Gastrocnemius medialis (tissue), 4 donors: ENCODE data around the gene CTSH. TPM values are rescaled to one million over a fixed set of nuclear protein-coding genes. Genes with fewer than 3 reads are reported as not detected.
A peak's percentile ranks its signal among the peaks of the same experiment; 100 is the strongest.

Source experiments
- ATAC-seq, 2 donors: fragments of 150-250 bp; one replicate each; pipeline ENCODE4 v1.9.1; 2016
- DNase-seq, 2 donors: peaks; one replicate each; pipeline ENCODE4 v3.0.0-alpha.2; 2019
- H3K27ac ChIP-seq, 4 donors: fragments of 200-600 bp; sonication (generic); 1 replicate in 1 of 4; 2 replicates in 3 of 4; pipeline ENCODE4 v1.5.1; 2016 to 2018; ENCODE audit warnings: mild to moderate bottlenecking in 2 of 4, moderate library complexity in 1 of 4
- H3K27me3 ChIP-seq, 3 donors: fragments of 200-600 bp; sonication (generic) in 2 of 3; 1 replicate in 1 of 3; 2 replicates in 2 of 3; pipeline versions ENCODE4 v1.5.1 to v1.6.0; 2016 to 2019; ENCODE audit warnings: mild to moderate bottlenecking in 1 of 3, moderate library complexity in 1 of 3
- H3K36me3 ChIP-seq, 2 donors: fragments of 200-600 bp; sonication (generic) in 1 of 2; one replicate each; pipeline ENCODE4 v1.5.1; 2017 to 2018
- H3K4me1 ChIP-seq, 2 donors: fragments of 200-600 bp; sonication (generic) in 1 of 2; one replicate each; pipeline ENCODE4 v1.5.1; 2016 to 2017; ENCODE audit warnings: mild to moderate bottlenecking in 2 of 2
- H3K4me3 ChIP-seq, 4 donors: fragments of 200-600 bp; sonication (generic) in 3 of 4; 1 replicate in 1 of 4; 2 replicates in 3 of 4; pipeline ENCODE4 v1.5.1; 2016 to 2019; ENCODE audit warnings: mild to moderate bottlenecking in 2 of 4
- H3K9me3 ChIP-seq, 3 donors: fragments of 200-600 bp; sonication (generic) in 2 of 3; 1 replicate in 1 of 3; 2 replicates in 2 of 3; pipeline ENCODE4 v1.5.1; 2016 to 2019
- POLR2A ChIP-seq, 2 donors: fragments of 450-650 bp; IDR thresholded peaks; one replicate each; pipeline ENCODE4 v1.6.1; 2017; ENCODE audit warnings: antibody characterized with exemption in 2 of 2, mild to moderate bottlenecking in 2 of 2, moderate library complexity in 2 of 2
- in situ Hi-C, 4 donors: fragments of 200-750 bp; cut with MboI; loops; one replicate each; pipeline versions ENCODE4 v1.15.0 to v1.8.0; 2017; ENCODE audit warnings: low sequenced_read_pairs in 4 of 4
- intact Hi-C: fragments of 100-400 bp; cut with DNase I; formaldehyde crosslinking; loops from one replicate; pipeline ENCODE4 v1.15.1; 2023; ENCODE audit warnings: low total_unique reads
- total RNA-seq, 4 donors: library from RNA; depleted of rRNA; stranded (reverse); fragments of >200 nt; gene quantifications; one replicate each; pipeline versions ENCODE4 v1.1.0 to v1.2.3, GENCODE V29; 2016
- TF ChIP-seq, protein P1 (sequence below), 5 experiments: fragments of 450-650 bp in 3 of 5; fragments of 200-600 bp in 2 of 5; sonication (generic) in 2 of 5; IDR thresholded peaks in 4 of 5; conservative IDR thresholded peaks in 1 of 5; 1 replicate in 4 of 5; 2 replicates in 1 of 5; pipeline ENCODE4 v1.5.1; 2016 to 2019; ENCODE audit warnings: antibody characterized with exemption in 5 of 5, mild to moderate bottlenecking in 3 of 5, moderate library complexity in 3 of 5

CTSH gene
- total RNA-seq, 4 donors from 2014 or later: 27.4 to 42.1 (median 29.4) TPM

DNA sequence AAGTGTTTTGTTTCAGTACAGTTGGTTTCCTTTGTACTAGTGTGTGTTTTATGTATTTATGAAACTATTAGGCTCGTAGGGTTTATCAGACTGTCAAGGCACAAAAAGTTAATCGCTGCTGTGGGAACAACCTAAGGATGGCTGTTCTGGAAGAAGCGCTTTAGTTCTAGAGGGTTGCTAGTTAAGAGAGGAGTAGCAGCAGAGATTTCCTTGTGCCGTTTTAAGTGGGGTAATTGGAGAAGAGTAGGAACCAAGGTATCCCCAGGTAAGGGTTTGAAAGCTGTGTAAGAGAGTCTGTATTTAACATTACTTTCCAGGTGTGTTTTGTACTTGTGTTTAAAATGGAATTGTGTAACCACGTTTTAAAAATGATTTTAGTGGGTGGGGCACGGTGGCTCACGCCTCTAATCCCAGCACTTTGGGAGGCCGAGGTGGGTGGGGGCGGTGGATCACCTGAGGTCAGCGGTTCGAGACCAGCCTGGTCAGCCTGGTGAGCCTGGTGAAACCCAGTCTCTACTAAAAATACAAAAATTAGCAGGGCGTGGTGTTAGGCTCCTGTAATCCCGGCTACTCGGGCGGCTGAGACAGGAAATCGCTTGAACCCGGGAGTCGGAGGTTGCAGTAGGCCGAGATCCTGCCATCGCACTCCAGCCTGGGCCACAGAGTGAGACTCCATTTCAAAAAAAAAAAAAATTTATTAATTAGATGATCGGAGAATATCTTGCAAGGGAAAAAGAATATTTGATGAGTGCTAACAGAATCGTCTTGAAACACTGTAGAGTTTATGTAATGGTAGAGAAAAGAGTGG is 69.5 kb downstream of the CTSH start:
- Histone ChIP-seq H3K4me3 (peak overlapping the region in 3 of 4 donors; percentile 96 to 100 (median 97)), H3K36me3 (no peaks in the 10 kb centered on the region), H3K9me3 (no peaks in the 10 kb centered on the region), H3K4me1 (peaks cover 59% of the 10 kb centered on the region in 2 donors), H3K27me3 (no peaks in the 10 kb centered on the region), H3K27ac (peak overlapping the region; percentile 11 to 100 (median 99))
- ATAC-seq: no peak
- intact Hi-C loops: no loop called here
- in situ Hi-C loops: no loop called here
- no peak for DNase-seq
- TF ChIP-seq, protein P1, sequence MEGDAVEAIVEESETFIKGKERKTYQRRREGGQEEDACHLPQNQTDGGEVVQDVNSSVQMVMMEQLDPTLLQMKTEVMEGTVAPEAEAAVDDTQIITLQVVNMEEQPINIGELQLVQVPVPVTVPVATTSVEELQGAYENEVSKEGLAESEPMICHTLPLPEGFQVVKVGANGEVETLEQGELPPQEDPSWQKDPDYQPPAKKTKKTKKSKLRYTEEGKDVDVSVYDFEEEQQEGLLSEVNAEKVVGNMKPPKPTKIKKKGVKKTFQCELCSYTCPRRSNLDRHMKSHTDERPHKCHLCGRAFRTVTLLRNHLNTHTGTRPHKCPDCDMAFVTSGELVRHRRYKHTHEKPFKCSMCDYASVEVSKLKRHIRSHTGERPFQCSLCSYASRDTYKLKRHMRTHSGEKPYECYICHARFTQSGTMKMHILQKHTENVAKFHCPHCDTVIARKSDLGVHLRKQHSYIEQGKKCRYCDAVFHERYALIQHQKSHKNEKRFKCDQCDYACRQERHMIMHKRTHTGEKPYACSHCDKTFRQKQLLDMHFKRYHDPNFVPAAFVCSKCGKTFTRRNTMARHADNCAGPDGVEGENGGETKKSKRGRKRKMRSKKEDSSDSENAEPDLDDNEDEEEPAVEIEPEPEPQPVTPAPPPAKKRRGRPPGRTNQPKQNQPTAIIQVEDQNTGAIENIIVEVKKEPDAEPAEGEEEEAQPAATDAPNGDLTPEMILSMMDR (IDR thresholded peaks at IDR 0.05 in 4 of 5, conservative IDR thresholded peaks at IDR 0.05 in 1 of 5): no peak
- TF ChIP-seq POLR2A (IDR thresholded peaks at IDR 0.05): no peak

DNA sequence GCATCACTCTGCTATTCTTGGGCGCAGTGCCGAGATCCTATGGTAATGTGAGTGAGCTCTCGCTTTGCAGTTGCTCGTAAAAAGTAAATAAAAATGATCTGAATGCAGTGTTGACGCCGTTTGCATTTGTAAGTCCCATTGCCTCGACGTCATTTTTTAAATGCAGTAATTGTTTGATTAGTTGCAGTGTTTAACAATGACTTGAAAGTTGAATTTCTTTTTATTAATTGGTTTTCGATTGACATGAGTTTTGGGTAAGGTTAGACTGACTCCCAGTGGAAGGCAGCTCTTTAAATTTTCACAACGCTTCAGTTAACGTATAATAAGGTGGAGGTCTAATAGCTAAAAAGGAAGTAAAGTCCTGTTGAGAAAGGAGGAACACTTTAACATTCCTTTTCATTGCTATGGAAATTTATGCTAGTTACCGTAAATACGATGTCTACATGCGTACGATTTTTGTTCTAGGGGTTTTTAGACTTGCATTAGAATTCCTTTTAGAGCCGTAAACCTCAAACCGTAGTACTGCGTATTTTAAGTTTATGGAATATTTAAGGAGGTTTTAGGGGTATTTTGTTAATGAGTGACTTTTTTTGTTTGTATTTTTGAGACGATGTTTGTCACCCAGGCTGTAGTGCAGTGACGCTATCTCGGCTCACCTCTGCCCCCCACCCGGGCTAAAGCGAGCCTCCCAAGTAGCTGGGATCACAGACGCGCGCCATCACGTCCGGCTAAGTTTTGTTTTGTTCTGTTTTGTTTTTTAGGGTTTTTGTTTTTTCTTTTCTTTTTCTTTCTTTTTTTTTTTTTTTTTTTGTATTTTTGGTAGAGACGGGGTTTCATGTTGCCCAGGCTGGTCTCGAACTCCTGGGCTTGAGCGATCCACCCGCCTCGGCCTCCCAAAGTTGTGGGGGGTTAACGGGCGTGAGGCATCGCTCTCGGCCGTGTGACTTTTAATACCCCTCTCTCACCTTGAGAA is 70.8 kb downstream of the CTSH start:
- Histone ChIP-seq H3K4me1 (peaks cover 47% of the 10 kb centered on the region in 2 donors), H3K27me3 (no peaks in the 10 kb centered on the region), H3K36me3 (no peaks in the 10 kb centered on the region), H3K4me3 (peak overlapping the region; percentile 84 to 100 (median 96)), H3K27ac (peak overlapping the region; percentile 94 to 100 (median 99)), H3K9me3 (no peaks in the 10 kb centered on the region)
- no peak for DNase-seq
- intact Hi-C loops (loop anchor here (2.0 to 5.0 kb wide), 2 partner anchors 113 to 1278 kb away; partner anchors contain the start of gene FAH), in situ Hi-C loops (no loop called here)
- ATAC-seq: peak; percentile 37 to 54
- TF ChIP-seq POLR2A (IDR thresholded peaks at IDR 0.05): no peak
- TF ChIP-seq, protein P1 (IDR thresholded peaks at IDR 0.05 in 4 of 5, conservative IDR thresholded peaks at IDR 0.05 in 1 of 5): no peak

DNA sequence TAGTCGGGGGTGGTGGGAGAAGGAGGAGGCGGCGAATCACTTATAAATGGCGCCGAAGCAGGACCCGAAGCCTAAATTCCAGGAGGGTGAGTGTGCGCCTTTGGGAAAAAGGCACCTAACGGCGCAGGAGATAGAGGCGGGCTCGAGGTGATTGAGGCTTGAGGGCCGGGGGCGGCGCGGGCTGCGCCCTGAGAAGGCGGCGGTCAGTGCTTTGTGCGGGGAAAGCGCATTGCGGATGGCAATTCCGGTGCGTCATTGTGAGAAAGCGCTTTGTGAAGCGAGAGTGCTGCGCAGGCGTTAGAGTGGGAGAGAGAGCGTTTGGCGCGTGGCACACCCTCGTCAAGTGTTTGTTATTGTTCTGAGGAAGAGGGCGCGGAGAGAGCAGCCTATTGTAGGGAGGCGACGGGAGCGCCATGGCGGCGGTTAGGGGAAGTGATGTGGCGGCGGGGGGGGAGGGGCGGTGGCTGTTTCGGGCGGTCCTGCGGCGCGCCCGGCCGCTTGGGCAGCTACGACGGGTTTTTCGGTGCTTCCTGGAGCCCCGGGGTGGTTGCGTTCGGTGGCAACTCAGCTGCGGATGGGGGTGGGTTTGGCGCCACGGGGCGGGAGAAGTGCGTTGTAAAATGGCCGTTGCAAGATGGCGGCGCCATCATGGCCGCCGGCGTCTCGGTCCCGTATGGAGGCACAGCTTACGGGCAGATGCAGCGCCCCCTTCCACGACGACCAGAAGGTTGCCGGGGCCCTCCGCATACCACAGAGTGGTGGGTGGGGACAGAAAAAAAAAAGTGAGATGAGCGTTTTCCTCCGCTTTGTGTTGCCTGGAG is 71.7 kb downstream of the CTSH start:
- ATAC-seq: peak; percentile 69 to 74
- peak overlapping the region; percentile 94 to 100 (median 99) for H3K27ac ChIP-seq
- H3K4me1 ChIP-seq: peaks cover 38 to 39% of the 10 kb centered on the region in 2 donors
- in situ Hi-C loops (no loop called here), intact Hi-C loops (loop anchor here (1.0 to 5.0 kb wide), 3 partner anchors 13 to 1279 kb away; partner anchors contain the start of gene FAH)
- H3K4me3 ChIP-seq: peak overlapping the region; percentile 84 to 100 (median 96)
- no peaks in the 10 kb centered on the region for H3K9me3 ChIP-seq
- H3K27me3 ChIP-seq: no peaks in the 10 kb centered on the region
- peak; percentile 91 for TF ChIP-seq POLR2A (IDR thresholded peaks at IDR 0.05)
- TF ChIP-seq, protein P1 (IDR thresholded peaks at IDR 0.05 in 4 of 5, conservative IDR thresholded peaks at IDR 0.05 in 1 of 5): peak in 3 of 5 experiments; percentile 8 to 36 (median 27)
- DNase-seq: peak; percentile 48 to 62
- H3K36me3 ChIP-seq: no peaks in the 10 kb centered on the region
